Left ventricle myocardium inferior (tissue), 1 donor: ENCODE data around the gene PPM1L. TPM values are rescaled to one million over a fixed set of nuclear protein-coding genes. Genes with fewer than 3 reads are reported as not detected.

Source experiments
- DNase-seq: peaks from one replicate; pipeline ENCODE4 v3.0.0-alpha.2; 2020
- H3K27ac ChIP-seq: fragments of 200-600 bp; replicated peaks from 2 replicates; pipeline ENCODE4 v1.8.0; 2021
- H3K27me3 ChIP-seq: fragments of 200-600 bp; 2 replicates; pipeline ENCODE4 v1.8.0; 2021; ENCODE audit warnings: low read depth
- H3K36me3 ChIP-seq: fragments of 200-600 bp; 2 replicates; pipeline ENCODE4 v1.8.0; 2021
- H3K4me1 ChIP-seq: fragments of 200-600 bp; 2 replicates; pipeline ENCODE4 v1.8.0; 2021
- H3K4me3 ChIP-seq: fragments of 200-600 bp; 2 replicates; pipeline ENCODE4 v1.8.0; 2021; ENCODE audit warnings: mild to moderate bottlenecking, moderate library complexity
- H3K9me3 ChIP-seq: fragments of 200-600 bp; replicated peaks from 2 replicates; pipeline ENCODE4 v1.8.0; 2021
- intact Hi-C: fragments of 100-400 bp; cut with micrococcal nuclease; formaldehyde crosslinking; loops from one replicate; pipeline ENCODE4 v1.11.0; 2022
- total RNA-seq: library from RNA; stranded (reverse); fragmentation: NEBNext Ultra II Directional; extraction: Animal tissue kit (Norgen Biotek cat#: 25700); gene quantifications from one replicate; pipeline ENCODE4 v1.2.1, GENCODE V29; 2021
- TF ChIP-seq, protein P1 (sequence below): fragments of 200-600 bp; IDR thresholded peaks from 2 replicates; pipeline ENCODE4 v1.8.0; 2021; ENCODE audit warnings: antibody characterized with exemption, mild to moderate bottlenecking, borderline replicate concordance
- donor health status: DM: no; HTN: yes; CAD: no; lungs with severe emphysema.

PPM1L gene
- total RNA-seq, 1 donor from 2014 or later: 51.1 TPM

DNA sequence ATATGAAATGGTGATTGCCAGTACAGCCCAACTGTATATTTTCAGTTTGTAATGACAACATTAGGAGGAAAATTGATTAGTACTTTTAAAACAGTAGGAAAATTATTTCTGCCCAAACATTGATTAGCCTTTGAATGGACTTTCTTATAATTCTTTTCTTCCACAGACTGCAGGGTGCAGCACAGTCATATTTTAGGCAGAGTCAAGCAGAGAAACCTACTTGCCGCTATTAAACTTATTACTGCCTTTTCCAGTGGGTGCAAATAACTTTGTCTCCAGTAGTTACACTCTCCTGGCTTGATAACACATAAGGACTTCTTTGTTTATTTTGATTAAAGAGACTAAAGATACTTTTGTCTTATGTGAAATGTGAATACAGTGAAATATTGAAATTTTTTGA lies 85.4 kb downstream of the PPM1L start:
- Histone ChIP-seq H3K4me3 (no peak overlapping the region), H3K27me3 (no peaks in the 10 kb centered on the region), H3K27ac (no peak overlapping the region), H3K9me3 (peaks cover 11% of the 10 kb centered on the region), H3K4me1 (peaks cover 24% of the 10 kb centered on the region), H3K36me3 (no peaks in the 10 kb centered on the region)
- TF ChIP-seq, protein P1, sequence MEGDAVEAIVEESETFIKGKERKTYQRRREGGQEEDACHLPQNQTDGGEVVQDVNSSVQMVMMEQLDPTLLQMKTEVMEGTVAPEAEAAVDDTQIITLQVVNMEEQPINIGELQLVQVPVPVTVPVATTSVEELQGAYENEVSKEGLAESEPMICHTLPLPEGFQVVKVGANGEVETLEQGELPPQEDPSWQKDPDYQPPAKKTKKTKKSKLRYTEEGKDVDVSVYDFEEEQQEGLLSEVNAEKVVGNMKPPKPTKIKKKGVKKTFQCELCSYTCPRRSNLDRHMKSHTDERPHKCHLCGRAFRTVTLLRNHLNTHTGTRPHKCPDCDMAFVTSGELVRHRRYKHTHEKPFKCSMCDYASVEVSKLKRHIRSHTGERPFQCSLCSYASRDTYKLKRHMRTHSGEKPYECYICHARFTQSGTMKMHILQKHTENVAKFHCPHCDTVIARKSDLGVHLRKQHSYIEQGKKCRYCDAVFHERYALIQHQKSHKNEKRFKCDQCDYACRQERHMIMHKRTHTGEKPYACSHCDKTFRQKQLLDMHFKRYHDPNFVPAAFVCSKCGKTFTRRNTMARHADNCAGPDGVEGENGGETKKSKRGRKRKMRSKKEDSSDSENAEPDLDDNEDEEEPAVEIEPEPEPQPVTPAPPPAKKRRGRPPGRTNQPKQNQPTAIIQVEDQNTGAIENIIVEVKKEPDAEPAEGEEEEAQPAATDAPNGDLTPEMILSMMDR: peak; percentile 15
- no peak for DNase-seq
- intact Hi-C loops: no loop called here

DNA sequence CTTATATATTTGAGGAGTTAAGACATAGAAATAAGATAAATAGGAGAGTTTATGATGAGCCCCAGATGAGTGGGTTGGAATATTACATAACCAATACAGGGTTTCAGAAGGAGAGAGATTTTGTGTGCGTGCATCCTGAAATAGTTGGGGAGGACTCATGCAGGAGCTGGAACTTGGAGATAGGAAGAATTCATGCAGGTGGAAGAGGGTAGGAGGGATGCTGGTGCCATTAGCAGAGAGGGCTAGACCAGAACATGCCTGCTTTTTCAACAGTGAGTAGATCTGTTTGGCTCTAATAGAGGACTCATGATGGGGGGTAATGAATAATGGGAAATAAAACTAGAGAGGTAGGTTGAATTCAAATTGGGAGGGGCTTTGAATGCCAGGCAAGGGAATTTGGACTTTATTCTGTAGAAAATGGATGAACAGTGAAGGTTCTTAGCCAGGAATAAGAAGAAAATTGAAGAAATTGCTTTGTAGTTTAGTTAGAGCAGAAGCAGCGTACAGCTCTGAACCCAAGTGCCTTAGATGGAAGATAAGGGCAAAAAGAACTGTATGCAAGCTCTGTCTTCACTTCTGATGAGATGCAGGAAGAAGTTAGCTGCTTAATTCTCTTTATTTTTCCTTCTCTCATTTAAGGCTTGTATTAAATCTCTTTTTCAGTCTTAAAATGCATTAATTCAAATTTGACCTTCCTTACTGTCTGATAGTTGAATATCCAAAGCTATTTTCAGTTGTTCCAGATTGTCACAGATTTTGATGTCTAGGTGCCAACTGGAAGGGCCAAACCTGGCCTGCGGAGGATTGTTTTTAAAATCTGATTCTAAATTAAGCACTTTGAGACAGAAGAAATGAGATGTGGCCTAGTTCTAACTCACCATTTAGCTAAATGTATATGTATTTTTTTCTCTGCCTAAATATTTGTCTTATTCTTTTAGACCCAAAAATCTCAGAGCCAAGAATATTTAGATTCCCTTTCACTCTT lies 86.3 kb downstream of the PPM1L start:
- H3K36me3 ChIP-seq: no peaks in the 10 kb centered on the region
- H3K27me3 ChIP-seq: no peaks in the 10 kb centered on the region
- peak overlapping the region; percentile 30 for H3K27ac ChIP-seq
- TF ChIP-seq, protein P1: no peak
- peaks cover 22% of the 10 kb centered on the region for H3K4me1 ChIP-seq
- DNase-seq: no peak
- H3K9me3 ChIP-seq: peaks cover 11% of the 10 kb centered on the region
- intact Hi-C loops: no loop called here
- no peak overlapping the region for H3K4me3 ChIP-seq

DNA sequence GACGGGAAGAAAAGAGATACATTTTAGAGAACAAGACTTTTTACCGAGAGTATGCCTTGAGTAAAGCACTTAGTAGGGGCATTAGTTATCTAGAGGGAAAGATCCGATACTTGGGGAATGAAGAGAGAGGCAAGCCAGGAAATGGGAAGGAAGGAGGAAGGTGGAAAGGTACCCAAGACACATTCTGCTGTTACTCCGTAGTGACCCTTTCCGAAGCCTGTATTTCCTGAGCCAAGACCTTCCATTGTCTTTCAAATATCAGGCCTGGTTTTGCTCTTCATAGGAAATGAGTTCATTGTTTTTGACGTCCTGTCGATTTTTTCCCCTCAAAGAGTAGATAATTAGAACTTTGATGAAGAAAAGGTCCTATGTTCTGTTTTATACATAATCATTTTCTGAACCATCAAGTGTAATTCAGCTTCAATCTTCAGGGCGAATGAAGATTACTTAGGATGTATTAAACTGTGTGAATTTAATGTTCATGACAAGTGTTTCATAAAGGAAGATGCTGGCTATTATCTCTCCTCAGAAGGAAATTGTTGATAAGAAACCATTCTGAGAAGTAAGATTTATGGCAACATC lies 95.7 kb downstream of the PPM1L start:
- Histone ChIP-seq H3K4me1 (peaks cover 12% of the 10 kb centered on the region), H3K27ac (no peak overlapping the region), H3K9me3 (no peaks in the 10 kb centered on the region), H3K27me3 (no peaks in the 10 kb centered on the region), H3K36me3 (no peaks in the 10 kb centered on the region), H3K4me3 (no peak overlapping the region)
- TF ChIP-seq, protein P1: no peak
- intact Hi-C loops: no loop called here
- no peak for DNase-seq

DNA sequence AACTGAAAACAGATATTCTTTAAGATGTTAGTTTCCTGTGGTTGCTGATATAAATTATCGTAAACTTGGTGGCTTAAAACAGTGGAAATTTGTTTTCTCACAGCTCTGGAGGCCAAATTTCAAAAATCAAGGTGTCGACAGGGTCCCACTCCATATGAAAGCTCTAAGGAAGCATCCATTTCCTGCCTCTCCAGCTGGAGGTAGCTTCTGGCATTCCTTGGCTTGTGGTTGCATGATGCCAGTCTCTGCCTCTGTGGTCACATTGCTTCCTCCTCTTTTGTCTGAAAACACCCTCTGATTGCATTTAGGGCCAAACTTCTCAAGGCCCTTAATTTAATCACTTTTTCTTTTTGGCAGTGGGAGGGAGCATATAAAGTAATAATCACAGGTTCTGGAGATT lies 96.8 kb downstream of the PPM1L start:
- no peaks in the 10 kb centered on the region for H3K9me3 ChIP-seq
- TF ChIP-seq, protein P1: no peak
- H3K4me1 ChIP-seq: peaks cover 6% of the 10 kb centered on the region
- H3K27ac ChIP-seq: no peak overlapping the region
- no peak overlapping the region for H3K4me3 ChIP-seq
- no peaks in the 10 kb centered on the region for H3K36me3 ChIP-seq
- intact Hi-C loops: no loop called here
- DNase-seq: no peak
- no peaks in the 10 kb centered on the region for H3K27me3 ChIP-seq

DNA sequence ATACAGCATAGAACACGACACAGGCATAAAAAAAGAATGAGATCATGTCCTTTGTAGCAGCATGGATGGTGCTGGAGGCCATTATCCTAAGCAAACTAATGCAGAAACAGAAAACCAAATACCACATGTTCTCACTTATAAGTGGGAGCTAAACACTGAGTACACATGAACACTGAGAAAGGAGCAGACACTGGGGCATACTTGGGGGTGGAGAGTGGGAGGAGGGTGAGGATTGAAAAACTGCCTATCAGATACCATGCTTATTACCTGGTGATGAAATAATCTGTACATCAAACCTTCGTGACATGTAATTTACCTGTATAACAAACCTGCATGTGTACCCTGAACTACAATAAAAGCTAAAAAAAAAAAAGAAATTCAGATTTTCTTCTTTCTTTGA lies 100.4 kb downstream of the PPM1L start:
- Histone ChIP-seq H3K4me1 (peaks cover 22% of the 10 kb centered on the region), H3K9me3 (no peaks in the 10 kb centered on the region), H3K27ac (no peak overlapping the region), H3K4me3 (no peak overlapping the region), H3K27me3 (no peaks in the 10 kb centered on the region), H3K36me3 (no peaks in the 10 kb centered on the region)
- DNase-seq: no peak
- intact Hi-C loops: no loop called here
- TF ChIP-seq, protein P1: no peak
